ENCODE data around the gene DPP10.

DPP10 gene

DNA sequence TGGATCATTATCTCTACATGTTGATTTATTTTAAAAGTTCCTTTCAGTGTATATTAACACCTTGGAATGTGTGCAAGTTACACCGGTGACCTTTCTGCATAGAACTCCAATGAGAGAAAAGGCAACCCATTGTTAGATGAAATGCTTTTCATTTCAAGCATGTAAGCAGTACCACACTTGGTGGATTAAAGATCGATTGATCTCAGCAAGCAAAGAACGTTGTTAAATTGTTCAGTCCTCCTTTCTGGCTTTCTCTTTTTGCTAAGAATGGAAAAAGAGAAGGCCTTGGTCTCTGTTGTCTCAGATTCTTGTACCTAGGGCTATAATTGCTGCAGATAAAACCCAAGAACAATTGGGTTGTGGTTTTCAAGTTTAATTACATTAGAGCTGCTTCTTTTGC lies 843.0 kb downstream of the DPP10 start:
- Histone ChIP-seq H3K9me3 (no peaks in the 10 kb centered on the region), H3K36me3 (no peaks in the 10 kb centered on the region), H3K27me3 (no peaks in the 10 kb centered on the region), H3K4me1 (ENCODE audit: control insufficient read depth in 1 of 2, insufficient read depth in 1 of 2, low read depth in 1 of 2, low read length in 1 of 2) (no peaks in the 10 kb centered on the region), H3K4me3 (ENCODE audit: low read depth in 1 of 2, low read length in 1 of 2) (no peak overlapping the region), H3K27ac (no peak overlapping the region)
- TF ChIP-seq CTCF (IDR thresholded peaks at IDR 0.05) = no peak

DNA sequence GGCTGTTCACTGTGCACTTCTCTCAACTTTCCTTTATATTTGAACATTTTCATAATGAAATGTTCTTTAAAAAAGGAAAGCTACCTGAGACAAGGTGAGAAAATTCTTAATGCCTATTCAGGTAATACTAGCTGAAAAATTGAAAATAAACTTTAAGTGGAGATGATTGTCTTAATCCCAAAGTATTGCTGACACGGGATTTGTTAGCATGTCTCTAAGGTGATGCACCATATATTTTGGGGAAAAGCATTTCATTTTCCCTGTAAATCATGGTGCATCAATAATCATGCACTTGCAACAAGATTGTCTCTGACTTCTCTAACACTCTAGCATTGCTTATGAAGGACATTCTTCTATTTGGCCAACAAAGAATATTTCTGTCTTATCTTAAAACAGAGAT lies 848.0 kb downstream of the DPP10 start:
- H3K36me3 ChIP-seq = no peaks in the 10 kb centered on the region
- no peak overlapping the region for H3K27ac ChIP-seq
- TF ChIP-seq CTCF (IDR thresholded peaks at IDR 0.05) = no peak
- H3K4me1 ChIP-seq (ENCODE audit: control insufficient read depth in 1 of 2, insufficient read depth in 1 of 2, low read depth in 1 of 2, low read length in 1 of 2) = no peaks in the 10 kb centered on the region
- no peaks in the 10 kb centered on the region for H3K27me3 ChIP-seq
- H3K4me3 ChIP-seq (ENCODE audit: low read depth in 1 of 2, low read length in 1 of 2) = no peak overlapping the region
- no peaks in the 10 kb centered on the region for H3K9me3 ChIP-seq

GRCh38 chr2:115292742-115293141 lies 850.3 kb downstream of the DPP10 start:
- H3K27me3 ChIP-seq = no peaks in the 10 kb centered on the region
- H3K9me3 ChIP-seq = no peaks in the 10 kb centered on the region
- H3K4me3 ChIP-seq (ENCODE audit: low read depth in 1 of 2, low read length in 1 of 2) = no peak overlapping the region
- no peak for TF ChIP-seq CTCF (IDR thresholded peaks at IDR 0.05)
- no peak overlapping the region for H3K27ac ChIP-seq
- no peaks in the 10 kb centered on the region for H3K4me1 ChIP-seq (ENCODE audit: control insufficient read depth in 1 of 2, insufficient read depth in 1 of 2, low read depth in 1 of 2, low read length in 1 of 2)
- no peaks in the 10 kb centered on the region for H3K36me3 ChIP-seq

GRCh38 chr2:115294999-115295398 lies 852.6 kb downstream of the DPP10 start:
- no peaks in the 10 kb centered on the region for H3K36me3 ChIP-seq
- H3K27me3 ChIP-seq = no peaks in the 10 kb centered on the region
- no peak overlapping the region for H3K27ac ChIP-seq
- no peaks in the 10 kb centered on the region for H3K9me3 ChIP-seq
- no peak overlapping the region for H3K4me3 ChIP-seq (ENCODE audit: low read depth in 1 of 2, low read length in 1 of 2)
- no peaks in the 10 kb centered on the region for H3K4me1 ChIP-seq (ENCODE audit: control insufficient read depth in 1 of 2, insufficient read depth in 1 of 2, low read depth in 1 of 2, low read length in 1 of 2)
- TF ChIP-seq CTCF (IDR thresholded peaks at IDR 0.05) = no peak

DNA sequence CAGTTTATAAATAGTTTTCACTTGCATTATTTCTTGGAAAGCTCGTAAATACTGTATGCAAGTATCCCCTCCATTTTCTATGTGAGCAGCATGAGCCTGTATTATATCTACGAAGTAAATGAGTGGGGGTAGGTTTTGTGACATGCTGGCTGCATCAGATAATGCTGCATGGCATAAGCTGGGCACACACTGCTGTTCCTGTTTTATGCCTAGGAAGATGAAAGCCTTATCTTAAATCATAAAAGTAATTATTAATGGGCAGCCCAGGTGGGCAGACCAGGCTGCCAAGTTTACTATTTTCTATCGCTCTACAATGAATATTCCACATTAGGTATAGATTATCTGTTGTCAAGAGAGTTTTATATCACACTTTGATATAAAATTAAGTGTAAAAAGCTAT lies 854.6 kb downstream of the DPP10 start:
- no peak overlapping the region for H3K27ac ChIP-seq
- TF ChIP-seq CTCF (IDR thresholded peaks at IDR 0.05) = no peak
- H3K4me3 ChIP-seq (ENCODE audit: low read depth in 1 of 2, low read length in 1 of 2) = no peak overlapping the region
- H3K4me1 ChIP-seq (ENCODE audit: control insufficient read depth in 1 of 2, insufficient read depth in 1 of 2, low read depth in 1 of 2, low read length in 1 of 2) = no peaks in the 10 kb centered on the region
- no peaks in the 10 kb centered on the region for H3K27me3 ChIP-seq
- no peaks in the 10 kb centered on the region for H3K9me3 ChIP-seq
- H3K36me3 ChIP-seq = no peaks in the 10 kb centered on the region

DNA sequence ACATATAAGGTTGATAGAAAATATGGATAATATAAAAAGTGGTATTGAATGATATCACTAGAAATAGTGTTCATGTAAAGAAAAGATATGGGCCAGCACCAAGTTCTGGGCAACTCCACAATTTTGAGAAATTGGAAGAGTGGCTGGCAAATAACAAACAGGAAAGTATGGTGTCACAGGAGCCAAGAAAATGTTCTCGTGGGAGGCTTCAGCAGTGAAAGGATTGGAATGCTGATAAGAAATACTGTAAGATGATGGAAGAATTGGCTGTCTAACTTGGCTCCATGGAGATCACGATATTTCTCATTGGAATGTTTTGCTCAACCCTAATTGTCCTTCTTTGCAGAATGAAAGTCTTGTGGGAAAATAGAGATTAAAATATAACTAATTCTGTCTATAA lies 856.8 kb downstream of the DPP10 start:
- Histone ChIP-seq H3K27ac (no peak overlapping the region), H3K36me3 (no peaks in the 10 kb centered on the region), H3K4me3 (ENCODE audit: low read depth in 1 of 2, low read length in 1 of 2) (no peak overlapping the region), H3K9me3 (no peaks in the 10 kb centered on the region), H3K27me3 (no peaks in the 10 kb centered on the region), H3K4me1 (ENCODE audit: control insufficient read depth in 1 of 2, insufficient read depth in 1 of 2, low read depth in 1 of 2, low read length in 1 of 2) (no peaks in the 10 kb centered on the region)
- no peak for TF ChIP-seq CTCF (IDR thresholded peaks at IDR 0.05)

All from neutrophil (primary cell).